NT2/D1 (cell line): ENCODE measurements around the gene OR14A2.

ENCODE experiments used
- DNase-seq: peaks from one replicate; pipeline ENCODE4 v3.0.0-alpha.2; 2011; ENCODE audit warnings: low read depth, low spot score
- H3K27me3 ChIP-seq: 2 replicates; pipeline ENCODE4 v1.6.0; 2011; ENCODE audit warnings: mild to moderate bottlenecking; ENCODE audit not compliant: insufficient read length, insufficient read depth
- H3K36me3 ChIP-seq: 2 replicates; pipeline ENCODE4 v1.6.1; 2011; ENCODE audit warnings: mild to moderate bottlenecking, low read length, mixed read lengths; ENCODE audit not compliant: insufficient read depth, insufficient read length
- H3K4me1 ChIP-seq: 2 replicates; pipeline ENCODE4 v1.5.1; 2011; ENCODE audit not compliant: insufficient read depth, insufficient read length
- H3K4me3 ChIP-seq: 2 replicates; pipeline ENCODE4 v1.5.1; 2011; ENCODE audit warnings: low read depth; ENCODE audit not compliant: insufficient read length
- H3K9ac ChIP-seq: 2 replicates; pipeline ENCODE4 v1.6.0; 2011; ENCODE audit warnings: low read depth; ENCODE audit not compliant: insufficient read length
- H3K9me3 ChIP-seq: 2 replicates; pipeline ENCODE4 v1.5.1; 2011; ENCODE audit warnings: mild to moderate bottlenecking, low read length; ENCODE audit not compliant: insufficient read depth
- SUZ12 ChIP-seq: IDR thresholded peaks from 2 replicates; pipeline ENCODE4 v1.6.1; 2011; ENCODE audit not compliant: insufficient read length, insufficient read depth; ENCODE audit errors: extremely low read depth
- YY1 ChIP-seq: IDR thresholded peaks from 2 replicates; pipeline ENCODE4 v1.6.1; 2011; ENCODE audit not compliant: insufficient read length, insufficient read depth
- ZNF274 ChIP-seq: IDR thresholded peaks from 2 replicates; pipeline ENCODE4 v1.6.1; 2011; ENCODE audit warnings: mild to moderate bottlenecking, low read depth, low read length

Gene OR14A2

GRCh38 chr1:247681288-247681897, 66.5 kb downstream of the OR14A2 start:
- no peak overlapping the region for H3K9ac ChIP-seq
- TF ChIP-seq SUZ12 (no peak), YY1 (no peak), ZNF274 (no peak)
- H3K36me3 ChIP-seq: no peaks in the 10 kb centered on the region
- H3K4me3 ChIP-seq: no peak overlapping the region
- no peaks in the 10 kb centered on the region for H3K4me1 ChIP-seq
- DNase-seq: peak; percentile 89
- no peaks in the 10 kb centered on the region for H3K9me3 ChIP-seq
- H3K27me3 ChIP-seq: no peaks in the 10 kb centered on the region

DNA sequence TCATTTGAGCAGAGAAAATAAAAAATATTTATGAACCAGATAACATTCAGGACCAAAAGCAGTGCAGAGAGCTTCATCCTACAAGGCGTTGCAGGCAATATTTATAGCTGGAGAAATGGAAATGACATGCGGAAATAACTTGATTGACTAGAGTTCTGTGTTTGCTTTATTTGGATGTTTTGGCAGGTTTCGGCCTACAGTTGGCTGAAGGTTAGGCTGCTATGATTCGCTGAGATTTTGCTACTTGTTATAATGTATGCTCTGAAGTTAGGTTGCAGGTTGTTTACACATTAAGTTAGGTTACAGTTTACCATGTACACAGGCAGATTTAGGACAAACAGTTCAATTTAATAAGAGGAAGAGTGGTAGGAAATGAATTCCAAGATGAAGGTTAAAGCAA, 67.8 kb downstream of the OR14A2 start:
- TF ChIP-seq YY1: no peak
- no peak for TF ChIP-seq ZNF274
- TF ChIP-seq SUZ12: no peak
- no peaks in the 10 kb centered on the region for H3K4me1 ChIP-seq
- no peaks in the 10 kb centered on the region for H3K9me3 ChIP-seq
- H3K9ac ChIP-seq: no peak overlapping the region
- no peak for DNase-seq
- H3K27me3 ChIP-seq: no peaks in the 10 kb centered on the region
- no peaks in the 10 kb centered on the region for H3K36me3 ChIP-seq
- no peak overlapping the region for H3K4me3 ChIP-seq

DNA sequence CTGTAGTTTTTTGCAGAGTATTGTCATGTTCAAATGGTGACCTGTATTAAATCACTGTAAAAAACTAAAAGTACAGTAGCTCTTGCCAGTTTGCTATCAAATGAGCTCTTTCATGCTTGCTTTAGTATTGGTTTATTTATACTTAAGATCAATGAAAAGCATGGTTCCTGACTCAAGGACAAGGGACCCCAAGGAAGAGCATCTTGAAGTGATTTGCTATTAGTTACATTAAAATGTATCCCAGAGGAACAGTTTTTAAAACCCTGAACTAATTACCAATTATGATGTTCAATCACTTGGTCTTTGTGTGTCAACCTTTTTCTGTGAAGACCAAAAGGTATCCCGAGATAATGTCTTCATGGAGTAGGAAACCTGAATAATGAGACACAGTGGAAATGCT, 68.3 kb downstream of the OR14A2 start, which contains the start of gene OR13G1:
Gene OR13G1, minus strand, starts transcription at position 101 of the 400 bp plus-strand sequence. CDS start 6,698 bp downstream, outside the sequence.
- H3K9me3 ChIP-seq: no peaks in the 10 kb centered on the region
- TF ChIP-seq YY1 (no peak), ZNF274 (no peak), SUZ12 (no peak)
- no peaks in the 10 kb centered on the region for H3K27me3 ChIP-seq
- H3K4me1 ChIP-seq: no peaks in the 10 kb centered on the region
- no peak for DNase-seq
- H3K4me3 ChIP-seq: no peak within 1 kb of the TSS
- no peaks in the 10 kb centered on the region for H3K36me3 ChIP-seq
- no peak within 1 kb of the TSS for H3K9ac ChIP-seq
